ENCODE measurements around the gene ADCY5.

DNA sequence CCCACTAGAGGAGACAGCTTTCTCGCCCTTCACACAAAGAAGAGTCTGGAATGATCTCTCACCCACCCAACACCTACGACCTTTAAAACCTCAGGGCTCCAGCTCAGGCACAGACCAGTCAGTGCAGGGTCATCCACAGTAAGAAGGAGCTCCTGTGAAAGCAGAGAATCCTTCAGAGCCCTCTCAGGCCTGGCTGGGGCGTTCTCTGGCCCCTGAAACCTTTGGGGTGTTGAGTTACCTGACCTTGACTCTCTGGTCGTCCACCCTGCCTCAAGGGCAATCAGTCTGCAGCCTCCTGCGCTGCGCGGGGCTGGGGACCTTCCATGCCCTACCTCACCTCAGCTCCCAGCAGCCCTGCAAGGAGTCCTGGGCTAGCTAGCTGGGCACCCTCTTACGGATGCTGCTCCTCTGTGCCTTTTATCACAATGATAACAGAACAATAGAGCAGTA, 106.2 kb downstream of the ADCY5 start:
- TF ChIP-seq, protein P1, sequence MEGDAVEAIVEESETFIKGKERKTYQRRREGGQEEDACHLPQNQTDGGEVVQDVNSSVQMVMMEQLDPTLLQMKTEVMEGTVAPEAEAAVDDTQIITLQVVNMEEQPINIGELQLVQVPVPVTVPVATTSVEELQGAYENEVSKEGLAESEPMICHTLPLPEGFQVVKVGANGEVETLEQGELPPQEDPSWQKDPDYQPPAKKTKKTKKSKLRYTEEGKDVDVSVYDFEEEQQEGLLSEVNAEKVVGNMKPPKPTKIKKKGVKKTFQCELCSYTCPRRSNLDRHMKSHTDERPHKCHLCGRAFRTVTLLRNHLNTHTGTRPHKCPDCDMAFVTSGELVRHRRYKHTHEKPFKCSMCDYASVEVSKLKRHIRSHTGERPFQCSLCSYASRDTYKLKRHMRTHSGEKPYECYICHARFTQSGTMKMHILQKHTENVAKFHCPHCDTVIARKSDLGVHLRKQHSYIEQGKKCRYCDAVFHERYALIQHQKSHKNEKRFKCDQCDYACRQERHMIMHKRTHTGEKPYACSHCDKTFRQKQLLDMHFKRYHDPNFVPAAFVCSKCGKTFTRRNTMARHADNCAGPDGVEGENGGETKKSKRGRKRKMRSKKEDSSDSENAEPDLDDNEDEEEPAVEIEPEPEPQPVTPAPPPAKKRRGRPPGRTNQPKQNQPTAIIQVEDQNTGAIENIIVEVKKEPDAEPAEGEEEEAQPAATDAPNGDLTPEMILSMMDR (IDR thresholded peaks at IDR 0.05) = no peak
- no peak for TF ChIP-seq POLR2A (IDR thresholded peaks at IDR 0.05)

Measured in Peyer's patch (tissue), 4 donors.